DMS79 treated with DMSO at 0.1 percent for 48 hours (cell line): ENCODE data around the gene CDK18.

Source experiments
- DNase-seq: peaks from one replicate; lab custom pipeline; 2025; lab: John Stamatoyannopoulos, UW

The CDK18 gene

DNA sequence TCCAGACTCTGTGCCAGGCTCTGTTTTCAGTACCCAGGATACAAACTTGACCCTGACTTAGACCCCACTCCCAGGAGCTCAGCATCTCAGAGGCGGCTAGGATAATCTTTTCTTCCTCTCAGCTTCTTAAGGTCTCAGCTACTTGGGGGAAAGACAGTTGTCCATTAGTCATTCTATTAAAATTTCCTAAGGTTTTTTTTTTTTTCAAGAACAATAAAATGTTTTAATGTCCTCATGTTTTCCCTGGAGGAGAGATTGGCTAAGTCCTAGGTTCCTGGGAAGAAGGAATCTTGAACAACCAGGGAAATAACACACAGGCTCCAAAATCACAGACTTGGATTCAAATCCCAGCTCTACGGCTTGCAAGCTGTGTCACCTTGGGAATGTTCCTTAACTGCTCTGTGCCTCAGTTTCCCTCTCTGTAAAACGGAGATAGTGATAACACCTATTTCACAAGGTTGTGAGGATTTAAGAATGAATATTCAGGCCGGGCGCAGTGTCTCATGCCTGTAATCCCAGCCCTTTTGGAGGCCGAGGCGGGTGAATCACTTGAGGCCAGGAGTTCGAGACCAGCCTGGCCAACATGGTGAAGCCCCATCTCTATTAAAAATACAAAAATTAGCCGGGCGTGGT lies 33.0 kb downstream of the CDK18 start:
- no peak for DNase-seq

GRCh38 chr1:205538235-205538840 lies 33.9 kb downstream of the CDK18 start:
- no peak for DNase-seq

DNA sequence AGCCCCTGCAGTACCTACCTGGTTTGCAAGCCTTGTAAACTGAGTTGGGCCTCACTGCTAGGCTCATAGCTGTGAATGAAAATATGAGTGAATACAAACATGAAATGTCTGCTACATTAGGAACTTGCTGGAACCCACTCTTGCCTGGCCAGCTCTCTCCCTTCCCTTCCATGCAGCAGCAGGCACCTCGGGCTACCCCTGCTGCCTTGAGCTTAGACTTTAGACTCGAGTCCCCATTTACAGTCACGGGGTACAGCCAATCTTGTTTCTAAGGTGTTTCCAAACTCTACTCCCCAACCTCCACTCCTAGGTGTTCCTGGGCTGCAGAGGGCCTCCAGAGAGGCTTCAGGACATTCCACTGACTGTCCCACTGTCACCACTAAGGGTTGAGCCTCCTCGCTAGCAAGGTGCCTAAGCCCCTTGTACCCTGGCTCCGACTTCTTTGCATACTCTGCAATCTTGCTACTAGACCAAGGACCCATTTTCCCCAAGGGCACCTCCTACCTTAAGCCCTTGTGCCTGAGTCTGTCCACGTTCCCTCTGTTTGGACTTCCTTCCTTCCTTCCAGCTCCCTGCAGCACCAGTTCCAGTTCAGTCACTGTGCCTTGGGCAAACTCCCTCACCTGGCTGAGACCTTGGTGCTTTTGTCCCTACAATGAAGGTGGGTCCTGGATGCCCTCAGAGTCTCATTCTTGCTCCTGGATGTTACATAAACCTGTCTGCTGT lies 36.9 kb downstream of the CDK18 start:
- no peak for DNase-seq

- DNase-seq: no peak
Measured at GRCh38 chr1:205542367-205542766, 37.9 kb downstream of the CDK18 start.

- peak; percentile 75 for DNase-seq
Measured at GRCh38 chr1:205543351-205544301, 39.2 kb downstream of the CDK18 start.

GRCh38 chr1:205545001-205545919 lies 40.8 kb downstream of the CDK18 start:
- DNase-seq: no peak

DNA sequence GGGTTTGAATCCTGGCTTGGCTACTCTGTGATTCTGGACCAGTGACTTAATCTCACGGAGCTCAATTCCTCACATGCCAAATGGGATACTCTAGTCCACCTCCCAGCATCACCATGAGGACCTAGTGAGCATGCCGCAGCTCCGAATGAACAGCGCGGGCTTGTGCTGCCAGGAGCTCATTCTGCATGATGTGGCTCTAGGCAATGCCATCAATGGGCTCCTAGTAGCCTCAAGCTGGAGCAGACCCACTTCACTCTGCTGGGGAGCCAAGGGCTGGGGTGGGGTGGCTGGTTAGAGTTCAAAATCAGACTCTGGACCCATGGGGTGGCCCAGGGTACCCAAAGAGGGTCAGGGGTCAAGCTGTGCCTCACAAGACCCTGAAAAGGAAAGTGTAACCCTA lies 41.5 kb downstream of the CDK18 start:
- no peak for DNase-seq

- no peak for DNase-seq
Measured at GRCh38 chr1:205546541-205546940, 42.1 kb downstream of the CDK18 start.

DNA sequence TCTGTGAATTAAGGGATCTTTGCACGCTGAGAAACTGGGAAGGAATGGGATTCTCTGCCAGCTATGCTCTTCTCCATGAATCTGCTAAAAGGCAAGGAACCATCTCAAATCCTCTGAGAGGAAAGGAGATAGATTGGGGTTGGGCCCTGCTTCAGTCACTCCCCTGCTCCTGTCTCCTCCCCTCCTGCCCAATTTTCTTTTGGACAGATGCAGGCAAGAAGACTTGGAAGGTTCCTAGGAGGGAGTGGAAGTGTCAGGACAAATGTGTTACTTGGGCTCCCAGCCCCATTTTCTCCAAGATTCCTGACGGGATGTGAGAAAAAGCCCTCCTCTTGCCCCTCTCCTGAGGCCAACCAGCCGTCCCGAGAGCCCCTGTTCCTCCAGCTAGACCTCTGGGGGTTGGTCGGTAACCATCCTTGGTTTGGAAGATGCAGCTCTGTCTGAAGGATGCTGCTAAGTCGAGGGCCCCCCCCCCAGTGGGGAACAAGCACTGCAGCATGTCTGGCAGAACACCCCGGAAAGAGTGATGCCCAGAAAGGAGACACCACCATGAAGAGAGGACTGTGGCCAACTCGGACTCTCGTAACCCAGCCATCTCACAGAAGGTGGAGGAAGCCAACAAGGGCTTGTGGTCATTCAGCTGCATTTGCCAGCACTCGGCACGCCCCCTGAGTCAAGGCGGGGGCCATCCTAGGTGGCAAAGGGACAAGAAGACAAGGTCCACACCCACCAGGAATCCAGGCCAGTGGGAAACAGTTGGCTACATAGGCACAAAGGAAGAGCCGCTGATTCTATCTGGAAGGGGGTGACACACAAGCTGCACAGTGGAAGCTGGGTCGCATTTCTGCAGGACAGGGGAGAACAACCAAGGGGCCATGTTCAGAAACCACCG lies 43.7 kb downstream of the CDK18 start:
- DNase-seq: no peak

DNA sequence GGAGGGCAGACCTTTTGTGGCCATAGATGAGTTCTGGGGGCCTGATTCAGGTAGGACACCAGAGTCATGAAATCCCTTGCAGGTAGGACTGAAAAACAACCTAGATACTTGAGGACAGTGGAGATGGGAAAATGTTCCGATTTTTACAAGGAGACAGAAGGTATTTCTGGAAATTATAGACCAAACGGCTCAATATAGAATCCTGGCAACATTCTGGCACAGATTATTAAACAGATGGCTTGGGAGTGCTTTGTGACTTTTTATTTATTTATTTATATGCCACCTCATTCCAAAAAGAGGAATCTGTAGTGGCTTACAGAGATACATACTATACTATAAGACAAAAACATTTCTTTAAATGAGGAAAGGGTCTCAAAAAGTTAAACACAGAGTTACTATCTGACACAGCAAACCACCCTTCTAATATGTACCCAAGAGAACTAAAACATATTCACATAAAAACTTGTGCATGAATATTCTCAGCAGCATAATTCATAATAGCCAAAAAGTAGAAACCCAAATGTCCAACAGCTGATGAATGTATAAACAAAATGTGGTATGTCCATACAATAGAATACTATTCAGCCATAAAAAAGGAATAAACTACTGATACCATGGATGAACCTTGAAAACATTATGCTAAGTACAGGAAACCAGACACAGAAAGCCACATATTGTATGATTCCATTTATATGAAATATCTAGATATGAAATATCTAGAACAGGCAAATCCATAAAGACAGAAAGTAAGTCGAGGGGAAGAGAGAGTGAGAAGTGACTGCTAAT lies 49.8 kb downstream of the CDK18 start:
- DNase-seq: no peak

GRCh38 chr1:205561501-205562203 lies 57.2 kb downstream of the CDK18 start:
- no peak for DNase-seq

GRCh38 chr1:205563927-205564441 lies 59.5 kb downstream of the CDK18 start:
- DNase-seq: peak; percentile 20

DNA sequence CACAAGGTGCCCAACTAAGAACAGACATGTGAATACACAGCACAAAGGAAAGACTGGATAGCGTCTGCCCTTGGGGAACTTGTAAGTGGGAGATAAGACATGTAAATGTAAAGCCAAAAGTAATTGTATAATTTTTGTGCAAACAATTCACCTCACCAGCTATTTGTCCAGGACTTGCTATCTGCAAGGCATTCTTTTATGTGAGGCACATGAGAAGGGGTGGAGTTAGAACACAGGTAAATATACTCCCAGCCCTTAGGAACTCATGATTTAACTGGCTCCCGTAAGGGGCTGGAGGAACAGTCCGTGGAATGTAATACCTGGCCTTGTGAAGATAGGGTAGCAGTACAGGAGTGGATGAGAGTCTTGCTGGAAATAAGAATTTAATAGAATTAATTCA lies 61.3 kb downstream of the CDK18 start:
- DNase-seq: no peak

- no peak for DNase-seq
Measured at GRCh38 chr1:205567716-205568115, 63.2 kb downstream of the CDK18 start.

DNA sequence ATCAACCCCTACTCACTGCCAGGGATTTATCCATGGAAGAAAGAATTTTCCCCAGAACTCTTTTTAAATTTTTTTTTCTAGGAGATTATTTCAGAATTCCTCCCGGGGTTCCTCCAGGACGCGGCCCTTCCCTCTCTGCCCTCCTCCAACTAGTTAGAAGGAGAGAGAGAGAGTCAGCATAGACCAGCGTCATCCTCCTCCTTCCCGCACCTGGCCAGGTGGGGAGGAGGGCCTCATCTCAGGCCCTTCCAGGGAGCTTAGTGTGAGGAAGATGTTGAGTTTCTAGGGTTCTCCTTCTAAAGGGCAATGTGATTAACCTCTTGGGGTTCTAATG lies 63.6 kb downstream of the CDK18 start:
- no peak for DNase-seq

DNA sequence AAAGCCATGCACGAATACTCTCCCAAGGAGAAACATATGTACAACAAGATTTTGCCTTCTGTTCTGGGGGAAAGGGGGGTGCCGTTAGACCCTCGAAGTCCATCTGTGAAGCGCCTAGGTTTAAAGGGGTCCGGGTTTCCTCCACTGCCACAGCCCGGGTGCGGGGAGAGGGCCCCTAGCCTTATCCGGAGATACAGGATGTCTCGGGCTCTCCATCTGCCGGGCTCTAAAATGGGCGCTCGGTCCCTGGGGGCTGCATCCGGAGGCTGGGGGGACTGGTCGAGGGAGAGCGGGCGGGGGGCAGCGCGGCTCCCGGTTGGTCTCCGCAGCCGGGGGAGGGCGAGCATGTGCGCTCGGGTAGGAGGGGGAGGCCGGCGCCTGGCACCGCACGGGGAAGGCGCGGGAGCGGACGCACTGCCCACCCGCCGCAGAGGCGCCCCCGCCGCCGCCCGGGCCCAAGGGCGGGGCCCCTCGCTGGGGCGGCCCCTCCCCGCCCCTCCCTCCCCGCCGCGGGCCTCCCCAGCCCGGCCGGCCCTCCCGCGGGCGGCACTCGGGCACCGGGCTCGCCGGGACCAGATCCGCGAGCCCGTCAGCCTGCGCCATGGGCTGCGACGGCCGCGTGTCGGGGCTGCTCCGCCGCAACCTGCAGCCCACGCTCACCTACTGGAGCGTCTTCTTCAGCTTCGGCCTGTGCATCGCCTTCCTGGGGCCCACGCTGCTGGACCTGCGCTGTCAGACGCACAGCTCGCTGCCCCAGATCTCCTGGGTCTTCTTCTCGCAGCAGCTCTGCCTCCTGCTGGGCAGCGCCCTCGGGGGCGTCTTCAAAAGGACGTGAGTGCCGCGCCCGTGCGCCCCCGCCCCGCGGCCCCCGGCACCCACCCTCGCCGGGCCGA lies 64.2 kb downstream of the CDK18 start:
- DNase-seq: no peak

GRCh38 chr1:205569411-205570172 lies 65.1 kb downstream of the CDK18 start:
- no peak for DNase-seq
